B cell (primary cell): ENCODE measurements around the gene LRRC10B.

Experiments used
- CTCF ChIP-seq: fragments of 200-600 bp; IDR thresholded peaks from one replicate; pipeline ENCODE4 v1.8.0; 2022; ENCODE audit warnings: antibody characterized with exemption, mild to moderate bottlenecking
- EZH2 ChIP-seq: IDR thresholded peaks from 2 replicates; pipeline ENCODE4 v1.6.1; 2012; ENCODE audit warnings: borderline replicate concordance, low read depth, mild to moderate bottlenecking, moderate library complexity, low read length; ENCODE audit not compliant: insufficient read depth, poor library complexity, severe bottlenecking

DNA sequence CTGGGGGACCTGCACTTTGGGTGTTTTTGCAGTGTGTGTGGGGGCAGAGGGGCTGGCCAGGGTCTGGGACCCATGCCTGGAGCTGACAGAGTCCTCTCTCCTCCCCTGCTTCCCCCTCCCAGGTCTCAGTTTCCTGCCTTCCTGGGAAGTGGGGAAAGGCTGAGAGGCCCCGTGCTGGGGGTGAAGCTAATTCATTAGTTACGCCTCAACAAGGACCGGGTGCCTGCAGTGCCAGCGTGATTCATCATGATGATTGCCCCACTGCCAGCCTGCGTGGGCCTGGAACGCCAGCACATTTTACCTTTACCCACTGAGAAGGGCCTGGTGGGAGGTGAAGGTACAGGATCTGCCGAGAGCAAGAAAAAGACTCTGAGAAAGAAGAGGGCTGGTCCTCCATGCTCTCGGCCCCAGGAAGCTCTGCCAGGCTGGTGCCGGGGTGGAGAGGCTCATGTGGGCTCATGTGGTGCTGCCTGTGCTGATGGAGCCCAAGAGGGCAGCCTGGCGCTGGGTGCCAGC is 2.9 kb upstream of the LRRC10B start:
- TF ChIP-seq CTCF (no peak), EZH2 (no peak)
